ENCODE data around the gene TGFBI. TPM values are rescaled to one million over a fixed set of nuclear protein-coding genes. Genes with fewer than 3 reads are reported as not detected.

The TGFBI gene
- total and polyA plus RNA-seq, 9 of the 15 experiments (the other 6 are each of a cell fraction or from before 2014, with no cell fraction given) = 0.05 to 0.62 (median 0.08) TPM; not detected in 6

DNA sequence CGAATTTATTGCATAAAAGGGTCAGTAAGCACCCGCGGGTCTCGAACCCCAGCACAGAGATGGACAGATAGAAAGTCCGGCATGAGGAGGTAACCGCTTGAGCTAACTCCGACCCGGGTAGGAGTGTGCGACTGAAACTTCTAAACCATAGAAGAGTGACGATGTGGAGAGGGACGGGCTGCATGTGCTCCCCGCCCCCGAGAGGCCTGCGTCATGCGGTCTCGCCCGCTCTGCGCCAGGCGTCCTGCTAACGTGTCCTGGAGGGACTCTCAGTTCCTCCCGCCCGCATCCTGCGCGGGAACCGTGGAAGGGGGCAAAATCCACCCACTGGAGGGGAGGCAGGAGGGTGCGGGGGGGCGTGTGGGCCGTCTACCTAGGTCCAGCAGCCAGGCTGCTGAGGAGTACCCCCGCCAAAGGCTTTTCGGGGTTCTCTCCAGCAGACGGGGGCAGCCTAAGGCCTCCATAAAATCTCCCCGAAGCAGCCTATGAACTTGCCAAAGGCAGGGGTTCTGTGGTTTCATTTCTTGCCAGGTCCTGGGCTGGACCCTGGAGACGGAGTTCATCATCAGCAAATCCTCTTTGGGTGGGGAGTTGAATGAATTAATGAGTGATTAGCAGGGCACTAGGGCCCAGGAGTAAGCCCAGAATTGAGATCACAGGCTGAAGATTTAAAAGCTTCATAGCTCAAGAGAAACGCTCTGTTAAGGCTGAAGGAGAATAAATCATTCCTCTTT is 51.9 kb downstream of the TGFBI start (continued):
- TF ChIP-seq SRF (CRISPR knock-in tag; IDR thresholded peaks at IDR 0.05) (no peak), RHOXF2B (CRISPR knock-in tag; conservative IDR thresholded peaks at IDR 0.05) (no peak), RBFOX2 (IDR thresholded peaks at IDR 0.05; ENCODE audit: low read depth, low read length) (peak; percentile 90), HDAC3 (IDR thresholded peaks at IDR 0.05; ENCODE audit: borderline replicate concordance, partially characterized antibody) (no peak), SETDB1 (IDR thresholded peaks at IDR 0.05; ENCODE audit: low read length) (no peak), XRCC5 (IDR thresholded peaks at IDR 0.05; ENCODE audit: low read depth, low read length) (no peak), EP300 (IDR thresholded peaks at IDR 0.05; ENCODE audit: low read length) (peak; percentile 71), KLF13 (tag; IDR thresholded peaks at IDR 0.05; ENCODE audit: borderline replicate concordance, low read depth) (no peak), TARDBP (IDR thresholded peaks at IDR 0.05) (0 out of 2 replicates have a peak, but pooled peaks have one; percentile 30), ATF1 (CRISPR knock-in tag; IDR thresholded peaks at IDR 0.05) (no peak; the same call in 1 of the 2 replicates), ATF1 (tag; IDR thresholded peaks at IDR 0.05) (peak; percentile 94), JUND (IDR thresholded peaks at IDR 0.05; ENCODE audit: borderline replicate concordance, low read depth, low read length) (peak; percentile 47; the same call in 1 of the 2 replicates), JUND (tag; IDR thresholded peaks at IDR 0.05; ENCODE audit: borderline replicate concordance, low read depth, low read length) (peak; percentile 9; the same call in 1 of the 3 replicates), RBM14 (IDR thresholded peaks at IDR 0.05; ENCODE audit: borderline replicate concordance, insufficient read depth, low read depth, low read length) (no peak), ZNF282 (CRISPR knock-in tag; IDR thresholded peaks at IDR 0.05) (no peak), CREM (IDR thresholded peaks at IDR 0.05; ENCODE audit: low read depth) (peak; percentile 96), CTBP1 (IDR thresholded peaks at IDR 0.05; ENCODE audit: borderline replicate concordance) (peak; percentile 50; the same call in 1 of the 2 replicates)
- TF ChIP-seq, protein P1, sequence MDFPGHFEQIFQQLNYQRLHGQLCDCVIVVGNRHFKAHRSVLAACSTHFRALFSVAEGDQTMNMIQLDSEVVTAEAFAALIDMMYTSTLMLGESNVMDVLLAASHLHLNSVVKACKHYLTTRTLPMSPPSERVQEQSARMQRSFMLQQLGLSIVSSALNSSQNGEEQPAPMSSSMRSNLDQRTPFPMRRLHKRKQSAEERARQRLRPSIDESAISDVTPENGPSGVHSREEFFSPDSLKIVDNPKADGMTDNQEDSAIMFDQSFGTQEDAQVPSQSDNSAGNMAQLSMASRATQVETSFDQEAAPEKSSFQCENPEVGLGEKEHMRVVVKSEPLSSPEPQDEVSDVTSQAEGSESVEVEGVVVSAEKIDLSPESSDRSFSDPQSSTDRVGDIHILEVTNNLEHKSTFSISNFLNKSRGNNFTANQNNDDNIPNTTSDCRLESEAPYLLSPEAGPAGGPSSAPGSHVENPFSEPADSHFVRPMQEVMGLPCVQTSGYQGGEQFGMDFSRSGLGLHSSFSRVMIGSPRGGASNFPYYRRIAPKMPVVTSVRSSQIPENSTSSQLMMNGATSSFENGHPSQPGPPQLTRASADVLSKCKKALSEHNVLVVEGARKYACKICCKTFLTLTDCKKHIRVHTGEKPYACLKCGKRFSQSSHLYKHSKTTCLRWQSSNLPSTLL (IDR thresholded peaks at IDR 0.05) = no peak
